ENCODE data around the gene PEX14. TPM values are rescaled to one million over a fixed set of nuclear protein-coding genes. Genes with fewer than 3 reads are reported as not detected.

PEX14 gene
- total RNA-seq, 1 donor from 2014 or later = 10.6 TPM

DNA sequence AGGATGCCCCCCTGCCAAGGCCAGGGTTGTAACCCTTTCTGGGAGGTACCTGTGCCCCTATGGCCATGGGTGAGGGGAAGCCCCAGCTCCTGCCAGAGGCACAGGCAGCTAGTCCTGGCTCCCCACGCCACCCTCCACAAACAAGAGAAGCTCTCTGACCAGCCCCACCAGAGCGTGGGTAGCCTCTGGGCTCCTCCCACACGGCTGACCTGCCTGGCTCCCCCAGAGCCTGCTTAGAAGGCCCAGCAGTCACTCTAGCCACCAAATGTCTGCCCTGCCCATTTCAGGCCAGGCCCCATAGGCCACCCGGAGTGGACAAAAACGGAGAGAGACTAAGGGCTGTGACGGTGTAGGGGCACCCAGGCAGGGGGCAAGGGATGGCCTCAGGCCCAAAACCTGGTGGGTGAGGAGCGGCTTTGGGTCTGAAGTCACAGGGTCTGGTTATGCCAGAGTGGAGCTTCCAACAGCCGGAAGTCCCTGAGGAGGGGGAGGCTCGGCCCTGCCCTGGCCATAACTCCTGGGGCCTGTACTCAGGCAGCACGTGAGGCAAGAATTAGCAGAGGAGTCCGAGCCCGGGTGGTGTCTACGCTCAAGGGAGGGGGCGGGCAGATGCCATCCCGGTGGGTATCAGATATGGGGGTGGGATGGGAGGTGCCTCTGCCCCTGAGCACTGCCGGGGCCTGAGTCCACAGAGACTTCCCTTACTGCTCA is 166.2 kb downstream of the PEX14 start:
- Histone ChIP-seq H3K27me3 (no peaks in the 10 kb centered on the region), H3K9me3 (no peaks in the 10 kb centered on the region), H3K4me3 (no peak overlapping the region), H3K36me3 (peaks cover 42% of the 10 kb centered on the region in 2 donors), H3K4me1 (peaks cover 15 to 19% of the 10 kb centered on the region in 2 donors), H3K27ac (peak overlapping the region; percentile 58 to 71)
- DNase-seq (ENCODE audit: low spot score in 2 of 2) = no peak
- intact Hi-C loops (cut with DNase I) = no loop called here
- TF ChIP-seq CTCF (IDR thresholded peaks at IDR 0.05) = no peak

DNA sequence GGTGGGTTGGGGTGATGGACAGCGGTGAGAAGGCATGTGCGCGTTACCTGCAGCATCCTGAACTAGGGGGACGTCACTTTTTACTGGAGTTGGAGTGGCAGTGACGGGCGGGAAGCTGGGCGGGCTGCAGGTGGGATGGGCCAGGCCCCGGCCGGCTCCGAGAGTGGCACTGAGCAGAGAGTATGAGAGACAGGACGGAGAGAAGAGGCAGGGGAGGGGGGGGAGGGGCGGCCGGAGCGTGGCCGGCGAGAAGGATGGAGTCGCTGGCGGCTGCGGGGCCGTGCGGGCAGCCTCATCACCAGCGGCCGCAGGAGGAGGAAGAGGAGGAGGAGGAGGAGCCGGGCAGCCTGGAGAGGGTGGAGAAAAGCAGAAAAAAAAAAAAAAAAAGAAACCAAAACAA is 167.2 kb downstream of the PEX14 start:
- peaks cover 48 to 50% of the 10 kb centered on the region in 2 donors for H3K36me3 ChIP-seq
- intact Hi-C loops (cut with DNase I) = no loop called here
- peaks cover 10 to 12% of the 10 kb centered on the region in 2 donors for H3K4me1 ChIP-seq
- DNase-seq (ENCODE audit: low spot score in 2 of 2) = no peak
- no peaks in the 10 kb centered on the region for H3K9me3 ChIP-seq
- no peak overlapping the region for H3K4me3 ChIP-seq
- no peak for TF ChIP-seq CTCF (IDR thresholded peaks at IDR 0.05)
- peak overlapping the region in 1 of 2 donors; percentile 71 for H3K27ac ChIP-seq
- no peaks in the 10 kb centered on the region for H3K27me3 ChIP-seq

GRCh38 chr1:10642403-10643080 is 167.8 kb downstream of the PEX14 start:
- H3K9me3 ChIP-seq = no peaks in the 10 kb centered on the region
- no peak for DNase-seq (ENCODE audit: low spot score in 2 of 2)
- no peak overlapping the region for H3K4me3 ChIP-seq
- no peak overlapping the region for H3K27ac ChIP-seq
- TF ChIP-seq CTCF (IDR thresholded peaks at IDR 0.05) = no peak
- H3K27me3 ChIP-seq = no peaks in the 10 kb centered on the region
- peaks cover 53 to 55% of the 10 kb centered on the region in 2 donors for H3K36me3 ChIP-seq
- intact Hi-C loops (cut with DNase I) = no loop called here
- peaks cover 7 to 10% of the 10 kb centered on the region in 2 donors for H3K4me1 ChIP-seq

DNA sequence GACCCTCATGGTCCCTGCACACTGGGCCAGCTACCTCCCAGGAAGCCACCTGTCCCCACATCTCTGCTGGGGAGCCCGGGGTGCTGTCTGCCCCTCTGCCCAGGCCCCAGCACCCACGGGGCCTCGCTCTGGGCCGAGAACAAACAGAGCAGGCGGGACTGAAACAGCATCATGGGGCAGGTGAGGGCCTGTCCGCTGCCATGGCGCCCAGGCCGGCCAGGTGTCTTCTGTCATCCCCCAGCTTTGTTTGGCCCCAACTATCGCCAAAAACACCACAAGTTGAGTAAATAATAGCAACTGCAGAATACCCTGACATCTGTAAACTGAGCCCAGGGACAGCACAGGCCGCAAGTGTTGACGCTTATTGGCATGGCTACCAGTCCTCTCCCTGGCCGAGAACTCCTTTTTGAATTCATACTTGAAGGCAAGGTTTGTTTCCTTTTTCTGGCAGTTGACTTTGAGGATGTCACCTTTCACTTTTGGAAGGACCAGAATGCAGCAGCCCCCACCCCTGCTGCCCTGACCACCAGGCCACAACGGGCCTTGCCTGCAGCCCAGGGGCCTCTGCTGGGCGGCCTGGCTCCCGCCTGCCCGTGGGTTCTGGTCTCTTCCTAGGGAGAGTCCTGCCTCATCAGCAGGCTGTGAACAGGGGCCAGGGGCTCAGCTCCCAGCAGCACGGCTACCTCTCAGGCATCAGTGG is 169.0 kb downstream of the PEX14 start:
- H3K27ac ChIP-seq = no peak overlapping the region

More for the DNA sequence above, 169.0 kb downstream of the PEX14 start:
- Histone ChIP-seq H3K36me3 (peaks cover 66% of the 10 kb centered on the region in 2 donors), H3K4me1 (peaks cover 2 to 4% of the 10 kb centered on the region in 2 donors), H3K27me3 (no peaks in the 10 kb centered on the region), H3K9me3 (no peaks in the 10 kb centered on the region), H3K4me3 (no peak overlapping the region)
- no peak for TF ChIP-seq CTCF (IDR thresholded peaks at IDR 0.05)
- intact Hi-C loops (cut with DNase I) = no loop called here
- no peak for DNase-seq (ENCODE audit: low spot score in 2 of 2)
